Stimulated activated CD8-positive, alpha-beta memory T cell treated with anti-CD3 and anti-CD28 coated beads, Interleukin-15, amount 100 ng/mL, for 48 hours (primary cell): Measurements from ENCODE around the gene OR6C75.
"Not testable (repeated sequence)": the region's sequence is repeated elsewhere in the genome, so short reads cannot be mapped to it uniquely, and the experiment has no call there.

ENCODE experiments used
- DNase-seq, 2 donors: peaks; one replicate each; pipeline ENCODE4 v3.0.0-alpha.2; 2020; ENCODE audit warnings: low read depth in 2 of 2

OR6C75 gene

DNA sequence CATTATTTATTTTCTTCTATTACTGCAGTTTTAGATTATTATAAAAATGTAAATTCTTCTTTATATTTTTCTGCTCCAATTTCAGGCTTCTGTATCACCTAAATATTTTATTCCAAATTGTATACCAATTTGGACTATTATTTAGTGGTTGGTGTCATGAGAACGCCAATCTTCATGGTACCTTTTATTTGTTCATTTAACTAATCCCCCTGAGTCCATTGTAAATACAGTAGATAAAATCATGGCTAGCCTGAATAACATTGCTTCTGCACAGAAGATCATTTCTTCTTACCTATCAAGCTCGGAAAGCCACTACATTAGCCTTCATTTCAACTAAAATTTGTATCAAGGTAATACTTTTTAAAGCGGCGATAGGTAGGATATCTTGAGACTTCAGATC lies at the start of gene OR6C75:
OR6C75 (plus strand) TSS at position 301 of the 400 bp plus-strand sequence. CDS start 2,136 bp downstream, outside the sequence.
- no peak for DNase-seq

DNA sequence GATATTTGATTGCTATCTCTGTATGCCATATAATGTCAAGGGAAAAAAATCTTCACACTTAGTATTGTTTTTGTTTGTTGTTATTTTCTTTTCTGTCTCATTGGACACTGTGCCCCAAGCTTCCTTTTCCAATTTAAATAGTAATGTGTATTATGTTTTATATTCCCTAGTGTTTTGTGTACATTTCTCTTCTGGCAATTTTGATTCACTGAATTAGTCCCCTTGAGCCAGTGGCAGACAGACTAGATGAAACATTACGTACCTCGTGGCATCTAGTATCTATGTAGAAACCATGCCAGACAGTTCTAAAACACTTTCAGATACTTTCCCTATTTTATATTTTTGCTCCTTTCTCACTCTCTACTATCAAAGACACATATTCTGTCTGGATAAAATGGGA lies 48.7 kb upstream of the OR6C75 start, which contains the start of gene OR6C1:
OR6C1 (plus strand) TSS at position 301 of the 400 bp plus-strand sequence. CDS start 6,257 bp downstream, outside the sequence.
- DNase-seq, result no peak

DNA sequence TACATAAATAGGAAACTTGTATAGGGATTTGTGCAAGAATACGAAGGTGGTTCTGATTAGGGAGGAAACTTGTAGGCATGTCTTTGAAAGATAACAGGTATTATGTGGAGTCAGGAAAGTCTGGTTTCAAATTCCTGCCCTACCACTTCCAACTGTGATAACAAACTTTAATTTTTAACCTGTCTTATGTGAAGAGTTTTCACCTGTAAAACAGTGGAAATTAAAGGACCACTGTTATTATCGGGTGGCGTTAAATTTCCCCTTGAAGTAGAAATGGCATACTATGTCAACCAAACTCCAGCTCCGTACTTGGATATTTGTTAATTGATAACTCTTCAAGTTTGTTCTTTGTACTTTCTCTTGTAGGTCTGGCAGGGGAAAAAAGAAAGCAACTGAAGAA lies 42.6 kb upstream of the OR6C75 start:
- DNase-seq, result no peak

DNA sequence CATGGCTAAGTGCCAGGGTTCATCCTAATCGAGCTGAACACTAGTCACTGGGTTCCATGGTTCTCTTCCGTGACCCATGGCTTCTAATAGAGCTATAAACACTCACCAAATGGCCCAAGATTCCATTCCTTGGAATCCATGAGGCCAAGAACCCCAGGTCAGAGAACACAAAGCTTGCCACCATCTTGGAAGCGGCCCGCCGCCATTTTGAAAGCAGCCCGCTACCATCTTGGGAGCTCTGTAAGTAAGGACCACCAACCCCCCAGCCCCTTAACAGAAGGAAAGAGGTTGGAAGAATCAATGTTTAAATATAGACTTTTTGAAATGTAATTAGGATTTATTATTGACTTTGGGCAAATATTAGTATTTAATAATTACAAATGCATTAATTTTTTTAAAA lies 37.0 kb upstream of the OR6C75 start:
- not testable (repeated sequence) for DNase-seq

DNA sequence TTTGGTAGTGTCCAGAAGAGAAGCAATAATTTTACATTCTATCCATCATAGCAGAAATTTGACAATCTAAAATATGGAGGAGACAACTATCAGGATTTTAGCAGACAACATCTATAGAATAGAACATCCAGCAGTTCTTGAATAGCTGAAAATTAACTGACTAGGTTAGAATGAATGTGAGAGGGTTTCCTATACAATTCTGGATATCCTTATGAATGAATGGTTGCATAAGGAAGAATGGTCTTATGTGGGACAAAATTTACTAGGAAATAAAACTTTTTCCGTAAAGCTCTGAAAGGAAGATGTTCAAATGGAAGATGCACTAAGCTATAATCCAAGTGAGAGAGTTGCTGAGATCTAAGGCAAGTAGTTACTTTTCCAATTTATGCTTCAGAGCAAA lies 32.3 kb upstream of the OR6C75 start, which contains the start of gene OR6C3:
OR6C3 (plus strand) TSS at position 301 of the 400 bp plus-strand sequence. CDS start 955 bp downstream, outside the sequence.
- DNase-seq, result no peak

DNA sequence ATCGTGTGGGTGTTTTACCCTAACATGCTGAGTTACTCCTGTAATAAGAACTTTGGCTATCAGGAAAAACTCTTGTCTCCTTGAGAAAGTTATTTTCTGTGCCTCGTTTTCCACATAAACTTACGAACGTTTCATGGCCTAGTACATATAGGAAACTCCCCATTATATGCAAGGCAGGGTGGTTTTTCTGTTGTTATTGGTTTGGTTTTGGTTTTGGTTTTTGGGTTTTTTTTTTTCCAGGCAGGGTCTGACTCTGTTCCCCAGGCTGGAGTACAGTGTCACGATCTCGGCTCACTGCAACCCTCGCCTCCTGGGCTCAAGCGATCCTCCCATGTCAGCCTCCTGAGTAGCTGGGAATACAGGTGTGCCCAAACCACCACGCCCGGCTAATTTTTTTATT lies 26.8 kb upstream of the OR6C75 start:
- DNase-seq, result no peak

DNA sequence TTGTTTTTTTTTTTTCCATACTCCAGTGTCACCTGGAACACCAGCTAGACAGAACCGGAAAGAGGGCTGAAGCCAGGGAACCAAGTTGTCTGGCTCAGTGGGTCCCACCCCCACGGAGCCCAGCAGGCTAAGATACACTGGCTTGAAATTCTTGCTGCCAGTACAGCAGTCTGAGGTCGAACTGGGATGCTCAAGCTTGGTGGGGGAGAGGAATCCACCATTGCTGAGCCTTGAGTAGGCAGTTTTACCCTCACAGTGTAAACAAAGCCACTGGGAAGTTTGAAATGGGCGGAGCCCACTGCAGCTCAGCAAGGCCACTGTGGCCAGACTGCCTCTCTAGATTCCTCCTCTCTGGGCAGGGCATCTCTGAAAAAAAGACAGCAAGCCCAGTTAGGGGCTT lies 7.4 kb upstream of the OR6C75 start:
- not testable (repeated sequence) for DNase-seq

DNA sequence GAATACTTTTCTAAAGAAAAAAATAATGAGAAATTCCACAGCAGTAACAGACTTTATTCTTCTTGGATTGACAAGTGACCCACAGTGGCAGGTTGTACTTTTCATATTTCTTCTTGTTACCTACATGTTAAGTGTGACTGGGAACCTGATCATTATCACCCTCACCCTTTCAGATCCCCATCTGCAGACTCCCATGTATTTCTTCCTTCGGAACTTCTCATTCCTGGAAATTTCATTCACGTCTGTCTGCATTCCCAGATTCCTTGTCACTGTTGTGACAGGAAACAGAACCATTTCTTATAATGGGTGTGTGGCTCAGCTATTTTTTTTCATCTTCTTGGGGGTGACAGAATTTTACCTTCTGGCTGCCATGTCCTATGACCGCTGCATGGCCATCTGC lies 2.3 kb downstream of the OR6C75 start:
- DNase-seq, result no peak

DNA sequence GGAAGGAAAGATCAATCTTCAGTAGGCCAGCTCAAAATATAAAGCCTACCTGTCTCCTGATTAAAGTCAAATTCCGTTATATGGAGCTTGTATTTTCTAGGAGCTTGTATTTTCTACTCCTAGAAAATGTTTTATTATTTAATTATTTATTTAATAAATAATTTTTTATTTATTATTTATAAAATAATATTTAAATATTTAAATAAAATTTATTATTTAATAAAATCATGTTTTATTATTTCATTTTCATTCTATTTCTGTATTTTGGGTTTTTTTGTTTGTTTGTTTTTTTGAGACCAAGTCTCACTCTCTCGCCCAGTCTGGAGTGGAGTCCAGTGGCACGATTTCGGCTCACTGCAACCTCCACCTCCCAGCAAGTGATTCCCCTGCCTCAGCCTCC lies 9.7 kb downstream of the OR6C75 start:
- DNase-seq, result no peak

DNA sequence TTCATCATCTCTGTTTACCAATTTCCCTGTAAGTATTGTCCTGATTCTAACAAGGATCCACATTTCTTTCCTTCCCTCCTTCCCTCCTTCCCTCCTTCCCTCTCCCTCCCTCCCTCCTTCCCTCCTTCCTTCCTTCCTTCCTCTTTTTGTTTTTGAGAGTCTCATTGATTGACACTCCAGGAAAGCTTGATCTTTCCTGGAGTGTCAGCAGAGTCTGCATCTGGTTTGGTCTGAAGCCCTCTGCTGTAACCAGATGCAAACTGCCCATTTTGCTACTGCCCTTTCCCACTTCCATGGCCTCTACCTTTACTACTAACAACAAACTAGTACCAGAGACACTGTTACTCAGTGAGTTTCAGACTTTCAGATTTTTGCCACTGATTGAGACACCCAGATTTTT lies 23.1 kb downstream of the OR6C75 start:
- DNase-seq, result no peak

DNA sequence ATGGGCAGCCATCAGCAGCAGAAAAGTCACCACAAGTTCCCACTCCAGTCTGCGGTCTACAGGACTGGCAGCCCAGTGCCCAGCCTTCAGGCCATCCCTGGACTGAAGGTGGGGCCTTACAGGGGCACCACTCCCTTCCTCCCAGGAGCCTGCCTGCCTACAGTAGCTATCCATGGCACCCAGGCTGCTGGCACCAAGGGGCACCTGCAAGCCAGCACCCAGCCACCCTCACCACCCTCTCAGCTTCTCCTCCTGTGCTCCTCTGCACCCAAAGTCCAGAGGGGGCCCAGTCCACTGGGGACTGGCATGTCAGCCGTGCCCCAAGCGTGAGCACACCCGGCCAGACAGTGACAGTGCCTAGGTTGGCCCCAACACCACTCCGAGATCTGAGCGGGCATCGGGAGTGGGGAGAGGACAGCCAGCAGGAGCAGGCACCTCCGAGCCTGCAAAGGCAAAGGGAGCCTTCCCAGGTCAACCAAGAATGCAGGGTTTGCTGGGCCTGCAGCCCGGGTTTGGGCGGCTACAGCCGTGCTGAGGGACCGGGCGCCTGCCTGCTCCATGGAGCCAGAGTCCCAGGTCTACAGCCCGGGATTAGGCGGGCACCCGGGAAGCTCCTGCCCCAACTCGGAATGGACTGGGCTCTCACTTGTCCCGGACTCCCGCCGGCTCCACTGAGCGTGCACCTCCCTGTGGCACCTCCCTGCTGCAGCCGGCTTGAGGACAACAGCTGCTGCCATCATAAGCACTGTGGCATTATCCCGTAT lies 29.4 kb downstream of the OR6C75 start:
- no peak for DNase-seq

DNA sequence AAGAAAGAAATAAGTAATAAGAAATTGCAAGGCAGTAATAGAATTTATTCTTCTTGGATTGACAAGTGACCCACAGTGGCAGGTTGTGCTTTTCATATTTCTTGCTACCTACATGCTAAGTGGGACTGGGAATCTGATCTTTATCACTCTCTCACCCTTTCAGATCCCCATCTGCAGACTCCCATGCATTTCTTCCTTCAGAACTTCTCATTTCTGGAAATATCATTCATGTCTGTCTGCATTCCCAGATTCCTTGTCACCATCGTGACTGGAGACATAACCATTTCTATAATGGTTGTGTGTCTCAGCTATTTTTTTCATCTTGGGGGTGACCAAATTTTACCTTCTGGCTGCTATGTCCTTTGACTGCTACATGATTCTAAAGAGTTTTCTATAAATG lies 33.6 kb downstream of the OR6C75 start:
- DNase-seq, result no peak

DNA sequence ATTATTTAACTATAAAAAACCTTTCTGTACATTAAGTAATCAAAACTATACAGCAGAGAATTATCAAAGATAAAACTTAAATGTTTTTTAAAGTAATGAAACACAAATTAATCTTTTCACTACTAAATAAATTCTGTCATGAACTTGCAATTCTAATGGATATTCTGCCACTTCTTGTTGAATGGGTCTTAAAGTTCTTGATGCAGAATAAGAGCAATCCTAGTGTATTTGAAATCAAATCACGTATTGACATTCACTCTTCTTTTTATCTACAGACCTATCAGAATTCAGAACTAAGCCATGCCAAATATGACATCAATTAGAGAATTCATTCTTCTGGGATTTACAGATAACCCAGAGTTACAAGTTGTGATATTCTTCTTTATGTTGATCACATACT lies 37.5 kb downstream of the OR6C75 start, which contains the start of gene OR6C65:
OR6C65 (plus strand) TSS at position 301 of the 400 bp plus-strand sequence; CDS start at position 301, 0 bp downstream.
- no peak for DNase-seq

DNA sequence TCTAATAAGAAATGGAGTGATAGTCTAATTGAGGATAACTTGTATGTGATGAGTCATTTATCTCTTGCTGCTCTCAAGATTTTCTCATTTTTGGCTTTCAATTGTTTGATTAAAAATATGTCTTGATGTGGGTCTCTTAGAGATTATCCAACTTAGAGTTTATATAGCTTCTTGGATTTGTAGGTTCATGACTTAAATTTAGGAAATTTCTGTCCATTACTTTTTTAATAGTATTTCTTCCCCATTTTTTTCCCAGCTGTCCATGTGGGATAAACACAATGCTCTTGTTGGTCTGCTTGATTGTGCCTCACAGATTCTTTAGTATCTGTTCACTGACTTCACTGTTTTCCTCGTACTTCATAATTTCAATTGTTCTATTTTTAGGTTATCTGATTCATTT lies 45.1 kb downstream of the OR6C75 start:
- DNase-seq, result no peak

DNA sequence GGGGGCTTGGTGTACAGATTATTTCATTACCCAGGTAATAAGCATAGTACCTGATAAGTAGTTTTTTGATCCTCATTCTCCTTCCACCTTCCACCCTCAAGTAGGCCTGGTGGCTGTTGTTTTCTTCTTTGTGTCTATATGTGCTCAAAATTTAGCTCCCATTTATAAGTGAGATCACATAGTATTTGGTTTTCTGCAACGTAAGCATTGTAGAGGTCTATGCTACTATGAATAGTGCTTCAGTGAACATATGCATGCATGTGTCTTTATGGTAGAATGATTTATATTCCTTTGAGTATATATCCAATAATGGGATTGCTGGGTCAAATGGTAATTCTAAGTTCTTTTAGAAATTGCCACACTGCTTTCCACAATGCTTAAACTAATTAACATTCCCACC lies 46.4 kb downstream of the OR6C75 start:
- DNase-seq, result not testable (repeated sequence)

DNA sequence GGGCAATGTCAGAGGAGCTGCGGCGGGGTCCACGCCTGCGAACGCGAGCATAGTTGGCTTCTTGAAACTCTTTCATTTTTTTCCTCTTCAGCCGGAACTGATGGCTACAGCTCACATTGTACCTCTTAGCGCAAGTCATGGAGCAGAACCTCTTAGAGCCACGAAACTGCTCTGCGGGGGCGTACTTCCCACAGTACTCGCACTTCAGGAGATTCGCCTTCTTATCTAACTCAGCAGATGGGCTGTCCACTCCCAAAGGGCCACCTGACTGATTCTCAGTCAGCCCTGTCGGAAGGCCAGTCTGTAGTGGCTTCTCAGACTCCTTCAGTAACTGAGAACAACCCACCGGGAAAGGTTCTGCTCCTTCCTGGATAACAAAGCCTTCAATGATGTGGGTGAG lies 49.4 kb downstream of the OR6C75 start:
- not testable (repeated sequence) for DNase-seq

DNA sequence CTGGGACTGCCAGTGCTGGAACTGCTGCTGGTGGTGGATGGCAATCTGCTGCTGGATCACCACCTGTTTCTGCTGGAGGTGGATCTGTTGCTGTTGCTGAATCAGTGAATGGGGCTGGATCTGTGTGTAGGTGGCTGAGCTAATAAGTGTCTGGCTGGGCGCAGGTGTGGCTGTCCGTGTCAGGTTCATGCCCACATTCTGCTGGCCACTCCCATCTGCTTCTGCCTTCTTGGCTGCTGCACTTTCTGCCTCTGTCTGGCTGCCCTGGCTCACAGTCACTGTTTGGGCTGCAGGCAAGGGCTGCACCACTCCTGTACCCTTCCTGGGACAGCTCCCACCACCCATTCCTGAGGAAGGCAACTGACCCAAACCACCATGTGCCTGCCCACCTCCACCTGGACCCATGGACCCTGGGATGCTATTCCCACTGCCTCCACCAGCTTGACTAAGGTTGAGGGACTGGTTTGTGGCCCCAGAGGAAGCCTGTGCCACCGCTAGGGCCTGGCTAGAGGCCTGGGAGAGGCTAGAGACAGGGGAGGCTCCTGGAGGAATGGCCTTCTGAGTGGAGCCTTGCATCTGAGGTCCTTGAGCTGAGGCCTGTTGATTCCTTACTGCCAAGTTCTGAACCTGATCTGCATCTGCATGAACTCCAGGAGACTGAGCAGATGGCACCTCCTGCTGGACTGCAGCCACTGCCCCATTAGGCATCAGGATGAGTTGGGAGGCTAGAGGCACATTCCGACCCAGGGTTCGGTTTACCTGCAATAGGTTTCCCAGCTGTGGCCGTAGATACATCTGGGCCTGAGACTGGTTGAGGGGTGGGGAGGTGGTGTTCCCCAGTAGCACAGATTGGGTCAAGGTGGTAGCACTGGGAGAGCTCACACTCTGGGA lies 51.0 kb downstream of the OR6C75 start:
- DNase-seq, result not testable (repeated sequence)

DNA sequence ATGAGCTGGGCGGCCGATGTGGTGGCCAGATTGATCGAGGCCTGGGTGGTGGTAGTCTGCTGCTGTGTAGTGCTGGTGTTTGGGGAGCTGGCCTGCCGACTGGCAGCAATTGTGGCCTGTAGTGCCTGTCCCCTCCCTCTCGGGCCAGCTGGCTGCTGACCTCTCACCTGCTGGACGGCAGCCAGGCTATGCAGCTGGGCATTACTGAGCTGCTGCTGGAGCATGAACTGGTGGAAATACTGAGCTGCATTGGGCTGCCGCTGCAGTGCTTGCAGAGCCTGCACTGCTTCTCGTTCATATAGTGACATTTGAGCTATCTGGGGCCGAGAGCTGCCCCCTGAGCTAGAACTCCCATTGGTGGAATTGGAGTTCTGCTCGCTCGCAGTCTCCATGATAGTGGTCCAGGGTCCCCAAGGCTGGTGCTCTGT lies 51.6 kb downstream of the OR6C75 start:
- not testable (repeated sequence) for DNase-seq

DNA sequence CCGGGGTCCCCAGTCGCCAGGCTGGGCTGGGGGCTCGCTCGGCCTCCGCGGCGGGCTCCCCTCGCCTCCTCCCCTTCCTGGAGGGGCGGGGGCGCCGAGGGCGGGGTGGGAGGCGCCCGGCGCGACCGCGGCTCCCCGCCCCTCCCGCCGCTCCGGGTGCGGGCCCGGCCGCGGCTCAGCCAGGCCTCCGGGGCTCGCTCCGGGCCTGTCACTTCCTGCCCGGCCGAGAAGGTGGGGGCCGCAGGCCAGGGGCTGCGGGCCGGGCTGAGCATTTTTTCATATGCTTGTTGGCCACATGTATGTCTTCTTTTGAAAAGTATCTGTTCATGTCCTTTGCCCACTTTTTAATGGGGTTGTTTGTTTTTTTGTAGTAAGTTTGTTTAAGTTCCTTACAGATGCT lies 52.1 kb downstream of the OR6C75 start:
- DNase-seq, result not testable (repeated sequence)

DNA sequence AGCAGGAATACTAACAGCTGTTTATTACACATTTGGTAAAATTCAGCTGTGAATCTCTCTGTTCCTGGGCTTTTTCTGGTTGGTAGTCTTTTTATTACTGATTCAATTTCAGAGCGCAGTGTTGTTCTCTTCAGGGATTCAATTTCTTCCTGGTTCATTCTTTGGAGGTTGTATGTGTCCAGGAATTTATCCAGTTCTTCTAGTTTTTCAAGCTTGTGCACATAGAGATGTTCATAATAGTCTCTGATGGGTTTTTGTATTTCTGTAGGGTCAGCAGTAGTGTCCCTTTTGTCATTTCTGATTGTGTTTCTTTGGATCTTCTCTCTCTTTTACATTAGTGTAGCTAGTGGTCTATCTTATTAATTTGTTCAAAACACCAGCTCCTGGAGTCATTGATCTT lies 54.2 kb downstream of the OR6C75 start:
- no peak for DNase-seq
